Stomach (tissue), 9 donors: ENCODE measurements around the gene CBR4. TPM values are rescaled to one million over a fixed set of nuclear protein-coding genes. Genes with fewer than 3 reads are reported as not detected.

Experiments
- DNase-seq, 2 donors: peaks; one replicate each; pipeline versions ENCODE4 v3.0.0 to v3.0.0-alpha.2; 2013 to 2019
- H3K27ac ChIP-seq, 5 donors: fragments of 200-600 bp in 4 of 5; sonication (generic) in 4 of 5; one replicate each; pipeline ENCODE4 v1.5.1; 2013 to 2019; ENCODE audit warnings: mild to moderate bottlenecking in 1 of 5, moderate library complexity in 1 of 5
- H3K27me3 ChIP-seq, 3 donors: fragments of 200-600 bp; sonication (generic); one replicate each; pipeline ENCODE4 v1.5.1; 2017 to 2019; ENCODE audit warnings: mixed run types in 1 of 3
- H3K36me3 ChIP-seq, 4 donors: fragments of 200-600 bp; sonication (generic); 1 replicate in 3 of 4; 2 replicates in 1 of 4; pipeline ENCODE4 v1.5.1; 2016 to 2019
- H3K4me1 ChIP-seq, 4 donors: fragments of 200-600 bp; sonication (generic); one replicate each; pipeline ENCODE4 v1.5.1; 2016 to 2019
- H3K4me3 ChIP-seq, 4 donors: fragments of 200-600 bp; sonication (generic) in 3 of 4; one replicate each; pipeline ENCODE4 v1.5.1; 2016 to 2019; ENCODE audit warnings: mild to moderate bottlenecking in 1 of 4
- H3K9me3 ChIP-seq, 4 donors: fragments of 200-600 bp; sonication (generic); one replicate each; pipeline ENCODE4 v1.5.1; 2016 to 2019
- EP300 ChIP-seq: sonication (generic); formaldehyde crosslinking; IDR thresholded peaks from one replicate; pipeline ENCODE4 v1.6.1; 2017; ENCODE audit warnings: antibody characterized with exemption
- POLR2A ChIP-seq, 4 donors: fragments of 450-650 bp; IDR thresholded peaks; one replicate each; pipeline ENCODE4 v1.6.1; 2016; ENCODE audit warnings: antibody characterized with exemption in 4 of 4, control low read depth in 2 of 4, mild to moderate bottlenecking in 1 of 4, moderate library complexity in 1 of 4
- POLR2AphosphoS5 ChIP-seq, 3 donors: sonication (generic); formaldehyde crosslinking; IDR thresholded peaks; one replicate each; pipeline ENCODE4 v1.6.1; 2016; ENCODE audit warnings: antibody characterized with exemption in 3 of 3
- WGBS, 5 donors: extraction: QIAGEN DNeasy Blood & Tissue Kit in 3 of 5; methylation state at CpG; one replicate each; pipeline versions ENCODE4 v1.1.5 to v1.1.7; 2013 to 2018; 5-methylcytosine and 5-hydroxymethylcytosine counted together
- intact Hi-C: fragments of 100-400 bp; cut with DNase I; formaldehyde crosslinking; loops from one replicate; pipeline ENCODE4 v1.15.1; 2023; ENCODE audit warnings: low total_unique reads
- polyA plus RNA-seq, 3 donors: library from polyadenylated mRNA; stranded (reverse); fragments of 200-250 nt; gene quantifications; one replicate each; pipeline ENCODE4 v1.2.3, GENCODE V29; 2013
- total RNA-seq, 5 donors: library from RNA; depleted of rRNA; stranded (reverse); fragments of >200 nt; gene quantifications; one replicate each; pipeline versions ENCODE4 v1.1.0 to v1.2.3, GENCODE V29; 2014 to 2016
- TF ChIP-seq, protein P1 (sequence below), 7 experiments: fragments of 450-650 bp in 4 of 7; fragments of 200-600 bp in 3 of 7; sonication (generic) in 3 of 7; IDR thresholded peaks; one replicate each; pipeline ENCODE4 v1.5.1; 2016 to 2019; ENCODE audit warnings: antibody characterized with exemption in 7 of 7, control low read depth in 2 of 7, mild to moderate bottlenecking in 1 of 7
- donor health status: healthy with polysubstance abuse.
- donor health status: Bipolar disorder and iron deficiency.
- donor health status: healthy.

CBR4 gene
- total and polyA plus RNA-seq, 8 donors = 4.1 to 48.7 (median 13.4) TPM; not detected in 1

DNA sequence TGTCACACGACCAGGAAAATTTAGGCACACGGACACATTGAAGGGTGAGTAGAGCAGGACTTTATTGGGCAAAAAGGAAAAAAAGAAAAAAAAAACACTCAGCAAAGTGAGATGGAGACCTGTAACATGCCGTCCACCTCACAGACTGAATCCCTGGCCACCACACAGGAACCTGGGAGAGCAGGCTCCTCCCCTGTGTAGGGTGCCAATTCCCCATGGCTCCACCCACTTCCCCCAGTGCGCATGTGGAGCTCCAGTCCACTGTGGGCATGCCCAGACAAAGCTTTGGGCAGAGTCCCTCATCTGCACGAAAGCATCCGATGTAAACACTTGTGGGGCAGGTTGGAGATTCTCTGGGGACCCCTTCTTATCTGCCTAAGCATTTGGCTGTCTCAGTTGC lies 23.6 kb upstream of the CBR4 start:
- no peak for DNase-seq
- TF ChIP-seq POLR2A (IDR thresholded peaks at IDR 0.05) (no peak), POLR2AphosphoS5 (IDR thresholded peaks at IDR 0.05) (no peak), EP300 (no peak)
- TF ChIP-seq, protein P1, sequence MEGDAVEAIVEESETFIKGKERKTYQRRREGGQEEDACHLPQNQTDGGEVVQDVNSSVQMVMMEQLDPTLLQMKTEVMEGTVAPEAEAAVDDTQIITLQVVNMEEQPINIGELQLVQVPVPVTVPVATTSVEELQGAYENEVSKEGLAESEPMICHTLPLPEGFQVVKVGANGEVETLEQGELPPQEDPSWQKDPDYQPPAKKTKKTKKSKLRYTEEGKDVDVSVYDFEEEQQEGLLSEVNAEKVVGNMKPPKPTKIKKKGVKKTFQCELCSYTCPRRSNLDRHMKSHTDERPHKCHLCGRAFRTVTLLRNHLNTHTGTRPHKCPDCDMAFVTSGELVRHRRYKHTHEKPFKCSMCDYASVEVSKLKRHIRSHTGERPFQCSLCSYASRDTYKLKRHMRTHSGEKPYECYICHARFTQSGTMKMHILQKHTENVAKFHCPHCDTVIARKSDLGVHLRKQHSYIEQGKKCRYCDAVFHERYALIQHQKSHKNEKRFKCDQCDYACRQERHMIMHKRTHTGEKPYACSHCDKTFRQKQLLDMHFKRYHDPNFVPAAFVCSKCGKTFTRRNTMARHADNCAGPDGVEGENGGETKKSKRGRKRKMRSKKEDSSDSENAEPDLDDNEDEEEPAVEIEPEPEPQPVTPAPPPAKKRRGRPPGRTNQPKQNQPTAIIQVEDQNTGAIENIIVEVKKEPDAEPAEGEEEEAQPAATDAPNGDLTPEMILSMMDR (IDR thresholded peaks at IDR 0.05) = no peak
- no peak overlapping the region for H3K4me3 ChIP-seq
- intact Hi-C loops = no loop called here
- H3K27ac ChIP-seq = no peak overlapping the region
- WGBS, 5 donors = 83 to 90% (median 84%) methylated on average over 6 of the region's 6 CpGs
- no peaks in the 10 kb centered on the region for H3K36me3 ChIP-seq
- no peaks in the 10 kb centered on the region for H3K27me3 ChIP-seq
- no peaks in the 10 kb centered on the region for H3K4me1 ChIP-seq
- no peaks in the 10 kb centered on the region for H3K9me3 ChIP-seq

DNA sequence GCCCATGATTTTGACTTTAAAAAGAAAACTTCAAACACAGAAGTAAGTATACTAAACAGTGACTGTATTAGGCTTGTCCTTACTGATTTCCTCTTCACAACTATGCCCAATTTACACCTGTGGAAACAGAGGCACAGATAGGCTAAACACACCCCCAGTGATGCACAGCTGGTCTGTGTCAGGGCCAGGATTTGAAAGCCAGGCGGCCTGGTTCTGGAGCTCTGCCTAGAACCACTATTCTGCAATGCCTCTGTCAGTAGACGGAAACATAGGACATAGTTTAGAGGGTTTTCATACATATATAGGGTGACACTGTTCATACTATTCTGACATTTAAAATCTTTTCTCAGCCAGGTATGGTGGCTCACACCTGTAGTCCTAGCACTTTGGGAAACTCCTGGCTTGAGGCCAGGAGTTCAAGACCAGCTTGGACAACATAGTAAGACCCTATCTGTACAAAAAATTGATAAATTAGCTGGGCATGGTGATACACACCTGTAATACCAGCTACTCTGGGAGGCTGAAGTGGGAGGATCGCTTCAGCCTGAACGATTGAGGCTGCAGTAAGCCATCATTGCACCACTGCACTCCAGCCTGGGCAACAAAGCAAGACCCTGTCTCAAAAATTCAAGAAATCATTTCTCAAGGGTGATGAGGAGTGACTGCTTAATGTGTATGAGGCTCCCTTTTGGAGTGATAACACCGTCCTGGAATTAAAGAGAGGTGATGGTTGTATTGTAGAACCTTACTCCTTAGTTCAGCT lies 23.0 kb upstream of the CBR4 start:
- H3K9me3 ChIP-seq = no peaks in the 10 kb centered on the region
- DNase-seq = no peak
- intact Hi-C loops = no loop called here

DNA sequence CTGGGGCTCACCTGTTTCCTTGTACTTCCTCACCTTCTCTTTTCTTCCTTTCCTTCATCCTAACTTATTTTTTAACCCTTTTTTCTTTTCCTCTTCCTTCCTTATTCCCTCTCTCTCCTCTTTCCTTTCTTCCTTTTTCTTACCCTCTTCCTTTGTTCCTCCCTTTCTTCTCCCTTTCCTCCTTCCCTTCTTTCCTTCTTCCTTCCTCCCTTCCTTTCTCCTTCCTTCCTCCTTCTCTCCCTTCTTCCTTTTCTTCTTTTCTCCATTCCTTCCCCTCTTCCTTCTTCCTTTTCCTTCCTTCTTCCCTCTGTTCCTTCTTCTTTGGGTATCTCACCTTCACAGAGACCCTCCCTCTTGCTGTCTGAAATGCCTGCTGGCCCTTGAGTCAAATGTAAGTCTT lies 22.1 kb upstream of the CBR4 start:
- no peak overlapping the region for H3K27ac ChIP-seq
- no peak overlapping the region for H3K4me3 ChIP-seq
- H3K9me3 ChIP-seq = no peaks in the 10 kb centered on the region
- intact Hi-C loops = no loop called here
- TF ChIP-seq POLR2AphosphoS5 (IDR thresholded peaks at IDR 0.05) (no peak), POLR2A (IDR thresholded peaks at IDR 0.05) (no peak), EP300 (no peak)
- TF ChIP-seq, protein P1 (IDR thresholded peaks at IDR 0.05) = no peak
- no peak for DNase-seq
- H3K4me1 ChIP-seq = no peaks in the 10 kb centered on the region
- no peaks in the 10 kb centered on the region for H3K27me3 ChIP-seq
- no peaks in the 10 kb centered on the region for H3K36me3 ChIP-seq

More for the DNA sequence above, 23.0 kb upstream of the CBR4 start:
- TF ChIP-seq POLR2AphosphoS5 (IDR thresholded peaks at IDR 0.05) (no peak), POLR2A (IDR thresholded peaks at IDR 0.05) (no peak), EP300 (no peak)
- TF ChIP-seq, protein P1 (IDR thresholded peaks at IDR 0.05) = no peak
- Histone ChIP-seq H3K4me3 (no peak overlapping the region), H3K36me3 (no peaks in the 10 kb centered on the region), H3K4me1 (no peaks in the 10 kb centered on the region), H3K27ac (no peak overlapping the region), H3K27me3 (no peaks in the 10 kb centered on the region)
- 86 to 95% (median 90%) methylated on average over 5 of the region's 5 CpGs for WGBS, 5 donors

DNA sequence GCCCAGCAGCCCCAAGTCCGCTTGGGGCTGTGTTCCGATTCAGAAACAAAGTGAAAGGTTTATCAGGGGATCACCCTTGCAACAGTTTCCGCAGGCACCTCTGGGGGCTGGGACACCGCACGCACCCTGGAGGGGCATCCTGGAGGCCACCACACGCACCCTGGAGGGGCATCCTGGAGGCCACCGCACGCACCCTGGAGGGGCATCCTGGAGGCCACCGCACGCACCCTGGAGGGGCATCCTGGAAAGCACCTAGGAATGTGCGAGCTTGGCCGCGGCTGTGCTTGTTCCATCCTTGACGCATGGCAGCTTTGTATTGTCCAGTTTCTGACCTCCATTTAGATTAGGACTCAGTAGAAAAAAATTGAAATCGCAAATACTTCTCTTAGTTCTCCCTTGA lies 21.3 kb upstream of the CBR4 start:
- Histone ChIP-seq H3K4me3 (no peak overlapping the region), H3K27ac (no peak overlapping the region), H3K4me1 (no peaks in the 10 kb centered on the region), H3K27me3 (no peaks in the 10 kb centered on the region), H3K36me3 (no peaks in the 10 kb centered on the region), H3K9me3 (no peaks in the 10 kb centered on the region)
- TF ChIP-seq POLR2AphosphoS5 (IDR thresholded peaks at IDR 0.05) (no peak), POLR2A (IDR thresholded peaks at IDR 0.05) (no peak), EP300 (no peak)
- TF ChIP-seq, protein P1 (IDR thresholded peaks at IDR 0.05) = no peak
- WGBS, 5 donors = 94 to 97% (median 94%) methylated on average over 12 to 15 of the region's 15 CpGs
- intact Hi-C loops = no loop called here
- DNase-seq = no peak
